Mucosa of gallbladder (tissue), 1 donor: ENCODE results near the gene TTC1. TPM values are rescaled to one million over a fixed set of nuclear protein-coding genes. Genes with fewer than 3 reads are reported as not detected.

ENCODE experiments used
- DNase-seq: peaks from one replicate; pipeline ENCODE4 v3.0.0-alpha.2; 2020; ENCODE audit warnings: low spot score
- total RNA-seq: library from RNA; stranded (reverse); gene quantifications from one replicate; pipeline ENCODE4 v1.2.1, GENCODE V29; 2021
- donor health status: DM: no; HTN: no; CAD: no.

Gene TTC1
- total RNA-seq, 1 donor from 2014 or later: 39.7 TPM

DNA sequence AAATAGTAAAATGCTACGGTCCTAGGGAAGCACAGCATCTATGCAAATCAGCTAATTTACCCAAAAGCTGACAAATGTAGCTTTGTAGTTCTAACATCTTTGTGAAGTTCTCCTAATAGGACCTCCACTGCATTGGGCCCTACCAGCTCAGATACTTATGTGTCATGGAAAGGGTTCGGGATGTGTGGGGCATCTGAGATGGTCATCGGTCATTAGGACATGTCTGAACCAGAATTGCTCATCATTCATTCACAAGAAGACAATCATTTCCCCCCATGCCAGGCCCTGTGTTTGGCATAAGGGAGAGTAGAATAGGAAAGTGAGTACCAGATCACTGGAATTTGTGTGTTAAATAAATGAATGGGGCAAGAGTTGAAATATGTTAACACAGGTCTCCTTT is 74.6 kb downstream of the TTC1 start:
- no peak for DNase-seq

DNA sequence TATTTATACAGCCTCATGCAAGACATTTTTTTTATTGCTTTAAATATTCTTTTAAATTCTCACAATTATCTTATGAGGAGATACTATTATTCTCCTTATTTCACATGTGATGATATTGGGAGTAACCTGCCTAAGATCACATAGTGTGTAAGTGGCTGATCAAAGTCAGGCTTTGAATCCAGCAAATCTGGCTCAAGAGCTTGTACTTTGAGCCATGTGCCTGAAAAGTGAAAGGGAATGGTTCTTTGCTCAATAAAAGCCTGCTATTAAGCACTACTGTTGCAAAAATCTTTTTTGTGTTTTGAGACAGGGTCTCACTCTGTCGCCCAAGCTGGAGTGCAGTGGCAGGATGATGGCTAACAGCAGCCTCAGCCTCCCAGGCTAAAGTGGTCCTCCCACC is 75.2 kb downstream of the TTC1 start:
- no peak for DNase-seq

DNA sequence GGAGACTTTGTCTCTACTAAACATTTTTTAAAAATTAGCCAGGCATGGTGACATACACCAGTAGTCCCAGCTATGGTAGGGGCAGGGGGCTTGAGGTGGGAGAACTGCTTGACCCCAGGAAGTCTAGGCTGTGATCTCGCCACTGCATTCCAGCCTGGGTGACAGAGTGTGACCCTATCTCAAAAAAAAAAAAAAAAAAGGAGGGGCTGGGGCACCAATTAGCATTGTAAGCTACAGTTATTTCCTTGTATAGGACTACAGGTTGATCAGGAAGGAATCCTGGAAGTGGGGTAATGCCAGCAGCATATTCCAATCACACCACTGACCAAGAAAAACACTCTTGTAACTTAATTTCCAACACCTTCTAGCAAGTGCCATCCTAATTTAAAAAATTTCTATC is 78.3 kb downstream of the TTC1 start:
- no peak for DNase-seq

DNA sequence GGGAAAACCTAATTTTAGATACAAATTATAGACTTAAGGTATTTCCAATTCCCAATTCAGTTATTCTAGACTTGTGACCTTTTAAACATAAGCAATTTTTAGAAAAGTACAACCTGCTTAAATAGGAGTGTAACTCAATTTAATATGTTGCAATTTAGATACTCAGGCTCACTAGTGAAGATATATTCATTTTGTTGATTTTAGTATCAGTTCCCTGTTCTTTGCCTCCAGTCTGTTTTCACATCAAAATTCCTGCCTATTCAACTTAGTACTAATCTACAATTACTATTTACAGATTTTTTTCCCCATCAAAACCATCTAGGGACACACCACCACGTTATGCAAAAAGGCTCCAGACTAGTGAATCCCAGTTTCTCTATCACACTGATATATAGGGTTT is 79.9 kb downstream of the TTC1 start:
- no peak for DNase-seq

DNA sequence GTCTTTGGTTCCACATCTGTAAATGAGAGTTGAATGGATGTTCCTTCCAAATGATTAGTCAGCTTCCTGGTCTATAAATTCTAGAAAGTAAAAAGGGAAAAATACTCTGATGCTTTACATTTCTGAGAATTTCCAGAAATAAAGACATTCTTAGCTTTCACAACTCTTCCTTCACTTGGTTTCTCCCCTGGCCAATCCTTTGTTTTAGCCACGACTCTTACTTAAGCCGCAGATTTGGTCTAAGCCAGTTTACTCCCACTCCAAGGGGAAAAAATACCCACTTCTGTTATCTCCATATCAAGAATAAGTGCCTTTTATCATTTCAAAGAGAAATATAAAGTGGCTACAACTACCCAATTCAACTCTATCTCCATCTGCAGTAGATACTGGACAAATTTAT is 80.6 kb downstream of the TTC1 start:
- DNase-seq: no peak

DNA sequence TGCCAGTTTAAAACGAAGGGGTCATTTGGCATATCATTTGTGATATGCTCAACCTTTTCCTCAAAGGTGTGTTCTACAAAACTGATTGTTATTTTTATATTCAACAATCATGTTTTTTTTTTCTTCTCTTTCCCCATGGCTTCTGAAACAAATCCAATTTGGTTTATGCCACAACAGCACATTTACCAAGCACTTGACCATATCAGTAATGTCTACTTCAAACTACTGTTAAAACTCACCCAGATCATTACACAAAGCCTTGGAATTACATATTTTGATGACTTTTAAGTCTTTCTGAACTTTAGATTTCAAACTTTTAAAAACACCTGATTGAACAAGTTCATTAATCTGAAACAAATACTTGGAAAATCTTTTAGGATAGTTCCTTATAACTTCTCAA is 81.1 kb downstream of the TTC1 start:
- DNase-seq: no peak

DNA sequence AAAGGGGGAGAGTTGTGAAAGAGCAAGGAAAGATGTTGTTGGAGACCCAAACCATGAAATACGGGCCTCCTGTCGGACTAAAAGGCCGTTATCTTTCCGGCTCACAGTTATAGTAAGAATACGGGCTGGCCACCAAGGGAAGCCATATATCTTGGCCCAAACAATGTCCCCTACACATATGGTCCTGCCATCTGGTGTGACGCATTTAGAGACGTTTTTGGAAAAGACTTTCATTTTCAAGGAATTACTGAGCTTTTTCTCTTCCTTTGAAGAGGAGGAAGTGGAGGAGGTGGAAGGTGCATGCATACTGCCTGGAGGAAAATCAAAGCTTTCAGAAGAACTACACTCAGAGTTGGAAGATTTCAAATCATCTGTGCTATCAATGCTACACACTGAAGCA is 83.6 kb downstream of the TTC1 start:
- no peak for DNase-seq

DNA sequence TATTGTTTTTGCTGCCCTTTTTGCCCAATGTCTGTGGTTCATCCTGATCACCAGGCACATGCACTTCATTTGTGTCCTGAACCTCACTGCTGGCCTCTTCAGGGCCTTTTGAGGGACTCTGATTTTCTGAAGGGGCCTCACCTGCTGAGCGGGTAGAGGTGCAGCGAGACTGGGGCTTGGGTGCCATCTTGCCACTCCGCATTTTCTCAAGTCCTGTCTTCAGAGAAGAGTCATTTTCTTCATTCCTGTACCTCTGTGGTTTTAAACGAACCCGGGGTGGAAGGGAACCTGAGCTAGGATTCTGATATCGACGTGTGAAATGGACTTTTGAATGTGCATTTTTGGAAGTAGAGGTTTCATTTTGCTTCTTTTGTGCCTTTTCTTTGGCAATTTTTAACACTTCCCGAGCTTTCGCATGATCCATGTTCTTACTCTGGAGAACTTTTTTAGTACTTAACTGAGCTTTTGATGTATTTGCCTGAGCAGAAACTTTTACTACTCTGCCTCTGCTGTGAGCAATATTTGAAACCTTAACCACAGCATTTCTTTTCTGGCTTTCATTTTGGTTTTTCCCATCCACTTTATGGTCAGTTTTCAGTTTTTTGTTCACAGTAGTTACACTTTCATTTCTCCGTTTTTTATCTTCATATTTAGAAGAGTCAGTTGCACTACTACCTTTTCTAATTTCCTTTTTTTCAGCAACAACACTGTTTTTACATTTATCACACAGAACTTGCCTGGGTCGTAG is 84.2 kb downstream of the TTC1 start:
- no peak for DNase-seq

DNA sequence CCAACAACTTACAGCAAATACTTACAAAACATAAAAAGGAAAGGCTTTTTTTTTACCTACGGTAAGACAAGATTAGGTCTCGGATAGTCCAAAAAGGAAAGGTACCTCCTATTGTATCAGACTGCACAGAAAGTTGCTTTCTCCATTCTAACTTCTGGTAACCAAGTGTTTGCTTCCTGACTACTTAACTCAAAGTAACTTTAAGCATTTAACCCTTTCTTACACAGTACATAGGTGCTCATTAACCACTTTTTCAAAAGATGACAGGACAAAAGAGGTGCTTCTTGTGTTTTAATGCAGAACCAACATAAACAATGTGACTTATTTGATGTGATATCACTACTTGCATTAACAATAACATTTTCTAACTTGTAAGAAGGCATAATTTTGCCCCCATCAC is 87.2 kb downstream of the TTC1 start:
- no peak for DNase-seq

DNA sequence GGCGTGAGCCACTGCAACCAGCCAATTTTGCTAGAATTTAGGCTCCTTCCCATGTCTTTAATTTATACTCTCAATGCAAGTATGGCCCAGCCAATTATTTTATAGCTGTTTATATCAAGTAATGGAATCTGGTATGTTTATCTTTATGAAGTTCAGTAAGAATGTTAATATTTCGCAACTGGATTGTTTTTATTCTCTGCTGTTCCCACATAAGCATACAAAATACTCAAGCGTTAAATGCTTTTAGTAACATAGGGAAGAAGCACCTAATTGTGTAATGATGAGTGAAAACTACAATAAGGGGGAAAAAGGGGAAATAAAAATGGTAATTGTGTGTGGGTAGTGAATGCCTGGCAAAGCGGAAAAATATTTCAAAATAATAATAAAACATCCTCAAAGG is 89.1 kb downstream of the TTC1 start:
- no peak for DNase-seq

DNA sequence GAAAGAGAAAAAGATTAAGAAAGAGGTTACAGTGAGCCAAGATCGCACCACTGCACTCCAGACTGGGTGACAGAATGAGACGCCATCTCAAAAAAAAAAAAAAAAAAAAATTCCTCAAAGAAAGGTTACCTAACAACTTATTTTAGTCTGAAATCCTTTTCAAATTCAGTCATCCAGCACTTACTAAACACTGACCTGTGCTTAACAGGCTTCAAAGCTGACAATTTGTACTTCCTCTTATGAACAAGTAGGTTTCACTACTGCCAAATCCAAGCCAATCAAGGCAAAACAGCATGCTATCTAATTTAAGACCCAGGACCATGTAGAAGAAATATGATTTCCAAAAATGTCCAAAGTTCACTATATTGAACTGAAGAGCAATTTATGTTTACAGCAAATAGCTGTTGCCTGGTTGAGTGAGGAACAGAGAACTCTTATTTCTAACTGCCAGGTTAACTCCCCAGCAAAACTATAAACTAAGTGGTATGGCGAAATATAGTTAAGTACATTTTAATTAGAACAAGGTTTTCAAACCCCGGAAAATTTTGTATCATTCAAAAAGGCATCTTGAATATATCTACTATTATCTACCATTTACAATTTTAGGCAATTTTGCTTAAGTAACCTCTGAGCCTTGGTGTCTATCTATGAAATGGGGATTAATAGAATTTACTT is 96.9 kb downstream of the TTC1 start:
- no peak for DNase-seq

DNA sequence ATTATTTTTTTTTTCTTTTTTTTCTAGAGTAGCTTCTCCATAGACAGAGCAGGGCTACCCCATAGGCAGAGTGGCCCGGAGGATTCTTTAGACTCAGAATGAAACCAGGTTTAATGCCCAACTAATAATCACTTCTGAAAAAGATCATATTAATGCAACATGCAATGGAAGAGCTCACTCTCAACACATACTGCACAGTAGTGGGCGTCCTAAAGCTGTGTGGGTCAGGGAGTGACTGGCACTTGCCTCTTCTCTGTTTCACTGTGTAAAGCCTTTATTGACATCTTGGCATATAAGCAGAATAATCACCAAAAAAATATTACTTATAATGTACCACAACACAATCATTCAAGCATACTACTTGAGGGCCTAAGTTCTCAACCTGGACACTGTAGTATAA is 99.2 kb downstream of the TTC1 start:
- DNase-seq: no peak

Other genes starting within 250 kb of the TTC1 start
- 0.32 TPM for gene ADRA1B, start 92.7 kb upstream of the TTC1 start, total RNA-seq
- gene PWWP2A, start 110.3 kb downstream of the TTC1 start, total RNA-seq: 26.3 TPM
- gene FABP6, start 220.4 kb downstream of the TTC1 start, total RNA-seq: not detected